Karpas-422 (cell line): ENCODE measurements around the gene CDKL4. TPM values are rescaled to one million over a fixed set of nuclear protein-coding genes. Genes with fewer than 3 reads are reported as not detected.

Source experiments
- DNase-seq: peaks from one replicate; pipeline ENCODE4 v3.0.0-alpha.2; 2015
- H2AFZ ChIP-seq: fragments of 200-600 bp; sonication (generic); 2 replicates; pipeline ENCODE4 v1.6.1; 2014; ENCODE audit warnings: antibody characterized with exemption, low read length, mixed read lengths
- H3K27ac ChIP-seq: fragments of 200-600 bp; sonication (generic); 2 replicates; pipeline ENCODE4 v1.5.1; 2014; ENCODE audit warnings: mild to moderate bottlenecking, low read length, moderate library complexity
- H3K27me3 ChIP-seq: fragments of 200-600 bp; sonication (generic); 2 replicates; pipeline ENCODE4 v1.6.1; 2014; ENCODE audit warnings: low read length, mixed read lengths
- H3K36me3 ChIP-seq: fragments of 200-600 bp; sonication (generic); 2 replicates; pipeline ENCODE4 v1.6.1; 2014; ENCODE audit warnings: low read length, mixed read lengths; ENCODE audit not compliant: insufficient read depth
- H3K4me1 ChIP-seq: fragments of 200-600 bp; sonication (generic); 2 replicates; pipeline ENCODE4 v1.6.1; 2014; ENCODE audit warnings: mild to moderate bottlenecking, low read length, mixed read lengths
- H3K4me2 ChIP-seq: fragments of 200-600 bp; sonication (generic); 2 replicates; pipeline ENCODE4 v1.6.1; 2014; ENCODE audit warnings: low read length, low read depth, mild to moderate bottlenecking; ENCODE audit not compliant: poor library complexity, severe bottlenecking
- H3K4me3 ChIP-seq: fragments of 200-600 bp; sonication (generic); 2 replicates; pipeline ENCODE4 v1.5.1; 2014; ENCODE audit warnings: mild to moderate bottlenecking, antibody characterized with exemption, low read length, mixed read lengths
- H3K79me2 ChIP-seq: fragments of 200-600 bp; sonication (generic); 2 replicates; pipeline ENCODE4 v1.6.1; 2014; ENCODE audit warnings: mild to moderate bottlenecking, low read length, mixed read lengths
- H3K9ac ChIP-seq: fragments of 200-600 bp; sonication (generic); 2 replicates; pipeline ENCODE4 v1.6.0; 2014; ENCODE audit warnings: low read length
- H3K9me2 ChIP-seq: fragments of 200-600 bp; sonication (generic), shearing (Covaris generic); replicated peaks from 2 replicates; pipeline ENCODE4 v1.6.0; 2014; ENCODE audit warnings: mild to moderate bottlenecking, low read length, moderate library complexity; ENCODE audit not compliant: insufficient read depth
- H3K9me3 ChIP-seq: fragments of 300-700, 200-600 bp; sonication (generic); 2 replicates; pipeline ENCODE4 v1.6.1; 2014; ENCODE audit warnings: low read length, mixed read lengths
- H4K20me1 ChIP-seq: fragments of 200-600 bp; sonication (generic); 2 replicates; pipeline ENCODE4 v1.6.1; 2014; ENCODE audit warnings: mild to moderate bottlenecking, antibody characterized with exemption, low read length, low read depth; ENCODE audit not compliant: insufficient read depth
- total RNA-seq: library from RNA; depleted of rRNA; stranded (reverse); fragments of >200 nt; shearing (Covaris generic); gene quantifications from 2 replicates; pipeline ENCODE4 v1.2.3, GENCODE V29; 2014; ENCODE audit warnings: low replicate concordance

CDKL4 gene
- total RNA-seq, 1 experiment from 2014 or later: 14.3 TPM

- H3K9ac ChIP-seq: no peak overlapping the region
- no peaks in the 10 kb centered on the region for H4K20me1 ChIP-seq
- H3K4me2 ChIP-seq: no peak overlapping the region
- H2AFZ ChIP-seq: no peak overlapping the region
- H3K79me2 ChIP-seq: no peaks in the 10 kb centered on the region
- H3K9me3 ChIP-seq: no peaks in the 10 kb centered on the region
- no peaks in the 10 kb centered on the region for H3K36me3 ChIP-seq
- no peaks in the 10 kb centered on the region for H3K9me2 ChIP-seq
- H3K27ac ChIP-seq: no peak overlapping the region
- peaks cover 19% of the 10 kb centered on the region for H3K4me1 ChIP-seq
- DNase-seq: no peak
- H3K4me3 ChIP-seq: no peak overlapping the region
- H3K27me3 ChIP-seq: no peaks in the 10 kb centered on the region
Measured at GRCh38 chr2:39225567-39225966, 18.2 kb downstream of the CDKL4 start.

DNA sequence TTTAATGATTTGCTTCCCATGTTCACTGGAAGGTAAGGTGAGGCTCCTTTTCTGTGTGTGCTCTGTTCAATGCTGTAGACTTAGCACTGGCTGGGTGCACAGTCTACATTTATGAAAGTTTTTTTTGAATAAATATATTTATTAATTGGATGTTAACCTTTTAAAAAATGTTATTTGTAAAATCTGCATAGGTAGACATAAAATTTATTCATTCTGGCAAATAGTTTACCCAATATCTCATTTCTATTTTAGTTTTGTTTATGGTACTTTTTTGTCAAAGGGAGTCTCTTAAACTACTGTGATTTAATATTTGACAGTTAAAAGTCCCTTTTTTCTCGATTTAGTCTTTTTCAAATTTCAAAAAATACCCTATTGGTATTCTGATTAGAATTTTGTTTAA lies 19.9 kb downstream of the CDKL4 start:
- no peaks in the 10 kb centered on the region for H3K36me3 ChIP-seq
- no peaks in the 10 kb centered on the region for H3K9me2 ChIP-seq
- no peak overlapping the region for H3K9ac ChIP-seq
- no peaks in the 10 kb centered on the region for H3K27me3 ChIP-seq
- no peak overlapping the region for H2AFZ ChIP-seq
- H3K4me1 ChIP-seq: peaks cover 14% of the 10 kb centered on the region
- H3K27ac ChIP-seq: no peak overlapping the region
- no peaks in the 10 kb centered on the region for H3K9me3 ChIP-seq
- H3K4me2 ChIP-seq: no peak overlapping the region
- no peak overlapping the region for H3K4me3 ChIP-seq
- no peaks in the 10 kb centered on the region for H3K79me2 ChIP-seq
- DNase-seq: no peak
- no peaks in the 10 kb centered on the region for H4K20me1 ChIP-seq

GRCh38 chr2:39221459-39221858 lies 22.3 kb downstream of the CDKL4 start:
- Histone ChIP-seq H4K20me1 (no peaks in the 10 kb centered on the region), H3K9me3 (no peaks in the 10 kb centered on the region), H3K9ac (no peak overlapping the region), H3K27me3 (no peaks in the 10 kb centered on the region), H3K4me3 (no peak overlapping the region), H3K36me3 (no peaks in the 10 kb centered on the region), H3K27ac (no peak overlapping the region), H3K9me2 (no peaks in the 10 kb centered on the region), H3K79me2 (no peaks in the 10 kb centered on the region), H3K4me1 (no peaks in the 10 kb centered on the region; the same call in 1 of the 2 replicates), H2AFZ (no peak overlapping the region), H3K4me2 (no peak overlapping the region)
- DNase-seq: no peak

DNA sequence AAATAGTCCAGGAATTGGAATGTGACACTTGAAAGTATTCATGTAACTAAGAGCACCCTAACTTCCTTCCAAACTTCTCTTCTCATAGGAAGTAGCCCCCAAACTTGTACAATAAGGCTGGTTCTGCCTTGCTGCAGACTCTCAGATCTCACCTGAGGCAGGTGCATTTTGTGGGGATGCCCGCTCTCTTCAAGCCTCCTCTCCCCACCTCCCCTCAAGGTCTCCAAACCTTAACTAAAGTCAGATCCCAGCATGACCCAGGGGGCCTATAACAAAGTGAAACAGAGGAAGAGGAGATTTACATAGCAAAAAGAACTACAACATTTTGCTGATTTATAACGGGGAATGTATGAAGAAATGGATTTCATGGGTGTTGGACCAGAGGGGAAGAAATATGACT lies 23.6 kb downstream of the CDKL4 start:
- H3K79me2 ChIP-seq: no peaks in the 10 kb centered on the region
- DNase-seq: no peak
- H3K9ac ChIP-seq: no peak overlapping the region
- H3K9me2 ChIP-seq: no peaks in the 10 kb centered on the region
- H3K4me2 ChIP-seq: no peak overlapping the region
- no peaks in the 10 kb centered on the region for H3K36me3 ChIP-seq
- H3K27ac ChIP-seq: no peak overlapping the region
- H3K4me3 ChIP-seq: no peak overlapping the region
- no peaks in the 10 kb centered on the region for H4K20me1 ChIP-seq
- no peaks in the 10 kb centered on the region for H3K4me1 ChIP-seq
- H3K27me3 ChIP-seq: no peaks in the 10 kb centered on the region
- no peaks in the 10 kb centered on the region for H3K9me3 ChIP-seq
- no peak overlapping the region for H2AFZ ChIP-seq

- no peak overlapping the region for H3K27ac ChIP-seq
- H3K4me3 ChIP-seq: no peak overlapping the region
- no peaks in the 10 kb centered on the region for H3K9me2 ChIP-seq
- DNase-seq: no peak
- no peaks in the 10 kb centered on the region for H3K27me3 ChIP-seq
- no peak overlapping the region for H3K4me2 ChIP-seq
- H3K36me3 ChIP-seq: no peaks in the 10 kb centered on the region
- no peaks in the 10 kb centered on the region for H3K9me3 ChIP-seq
- no peaks in the 10 kb centered on the region for H3K79me2 ChIP-seq
- H4K20me1 ChIP-seq: no peaks in the 10 kb centered on the region
- H3K9ac ChIP-seq: no peak overlapping the region
- H2AFZ ChIP-seq: no peak overlapping the region
- no peaks in the 10 kb centered on the region for H3K4me1 ChIP-seq
Measured at GRCh38 chr2:39218391-39218790, 25.4 kb downstream of the CDKL4 start.

DNA sequence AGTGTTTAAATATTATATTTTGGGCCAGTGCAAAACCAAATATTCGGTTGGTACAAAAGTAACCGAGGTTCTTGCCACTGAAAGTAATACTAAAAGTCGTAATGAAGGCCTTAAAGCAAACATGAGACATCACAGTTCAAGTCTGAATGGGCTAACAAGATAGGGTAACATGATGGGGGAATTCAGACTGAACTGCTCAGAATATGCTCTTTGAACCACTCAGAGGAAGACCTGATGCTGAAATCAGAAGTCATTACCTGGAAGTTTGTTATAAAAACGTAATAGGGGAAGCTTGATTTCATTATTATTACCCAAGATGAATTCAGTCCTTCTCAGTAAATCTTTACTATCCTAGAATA lies 26.6 kb downstream of the CDKL4 start:
- no peak overlapping the region for H2AFZ ChIP-seq
- no peak overlapping the region for H3K4me2 ChIP-seq
- H3K9me2 ChIP-seq: no peaks in the 10 kb centered on the region

DNA sequence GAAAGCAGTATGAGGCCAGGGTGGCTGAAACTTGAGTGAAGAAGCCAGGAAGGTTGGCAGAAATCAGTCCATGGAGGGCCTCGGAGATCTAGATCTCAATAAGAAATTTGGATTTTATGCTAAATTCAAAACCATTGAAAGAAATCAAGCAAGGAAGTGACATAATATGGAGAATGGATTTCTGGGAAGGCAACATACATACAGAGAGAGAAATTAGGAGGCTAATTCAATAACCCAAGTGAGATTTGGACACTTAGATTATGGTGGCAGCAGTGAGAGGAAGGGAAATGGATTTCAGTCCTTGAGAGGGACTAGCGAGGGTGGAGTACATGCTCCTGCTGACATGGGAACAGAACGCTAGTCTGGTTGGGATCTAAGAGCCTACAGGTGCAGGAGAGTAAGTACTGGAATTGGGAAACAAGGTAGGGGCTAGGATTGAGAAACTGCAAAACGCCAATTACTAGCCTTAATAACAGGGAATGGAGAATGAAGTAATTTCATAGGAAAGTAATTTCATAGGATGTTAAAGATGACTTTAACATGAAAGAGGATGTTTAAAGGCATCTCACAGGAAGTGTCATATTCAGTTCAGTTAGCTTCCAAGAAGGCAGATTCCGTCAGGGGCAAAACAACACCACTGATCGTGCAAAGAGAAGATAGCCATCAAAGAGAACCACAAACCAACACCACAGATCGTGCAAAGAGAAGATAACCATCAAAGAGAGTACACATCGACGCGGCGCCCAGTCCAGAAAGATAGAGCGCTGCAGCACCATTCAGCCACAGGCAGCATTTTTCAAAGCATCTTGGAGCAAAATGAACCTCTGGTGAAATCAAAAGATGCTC lies 27.2 kb downstream of the CDKL4 start:
- DNase-seq: no peak
- H3K27ac ChIP-seq: no peak overlapping the region
- H3K9me3 ChIP-seq: no peaks in the 10 kb centered on the region
- H3K27me3 ChIP-seq: no peaks in the 10 kb centered on the region
- no peaks in the 10 kb centered on the region for H3K4me1 ChIP-seq
- H3K9ac ChIP-seq: no peak overlapping the region
- no peak overlapping the region for H3K4me2 ChIP-seq
- H3K4me3 ChIP-seq: no peak overlapping the region
- no peaks in the 10 kb centered on the region for H3K9me2 ChIP-seq
- no peak overlapping the region for H2AFZ ChIP-seq
- H3K36me3 ChIP-seq: no peaks in the 10 kb centered on the region
- H3K79me2 ChIP-seq: no peaks in the 10 kb centered on the region
- no peaks in the 10 kb centered on the region for H4K20me1 ChIP-seq

More for the DNA sequence above, 26.6 kb downstream of the CDKL4 start:
- Histone ChIP-seq H3K9me3 (no peaks in the 10 kb centered on the region), H3K4me3 (no peak overlapping the region), H3K4me1 (no peaks in the 10 kb centered on the region), H3K27me3 (no peaks in the 10 kb centered on the region), H3K27ac (no peak overlapping the region), H4K20me1 (no peaks in the 10 kb centered on the region), H3K79me2 (no peaks in the 10 kb centered on the region), H3K36me3 (no peaks in the 10 kb centered on the region), H3K9ac (no peak overlapping the region)
- DNase-seq: no peak

- Histone ChIP-seq H3K27me3 (no peaks in the 10 kb centered on the region), H2AFZ (no peak overlapping the region), H4K20me1 (no peaks in the 10 kb centered on the region), H3K4me2 (no peak overlapping the region), H3K9me2 (no peaks in the 10 kb centered on the region), H3K36me3 (no peaks in the 10 kb centered on the region), H3K79me2 (no peaks in the 10 kb centered on the region), H3K4me3 (no peak overlapping the region), H3K9me3 (no peaks in the 10 kb centered on the region), H3K9ac (no peak overlapping the region), H3K27ac (no peak overlapping the region), H3K4me1 (no peaks in the 10 kb centered on the region)
- DNase-seq: no peak
Measured at GRCh38 chr2:39215545-39215944, 28.2 kb downstream of the CDKL4 start.
